HepG2 (cell line): Measurements from ENCODE around the gene PNN. TPM values are rescaled to one million over a fixed set of nuclear protein-coding genes. Genes with fewer than 3 reads are reported as not detected.

Experiments used
- ATF2 ChIP-seq: sonication (generic); formaldehyde crosslinking; IDR thresholded peaks from 2 replicates; pipeline ENCODE4 v1.4.0; 2020; ENCODE audit warnings: missing genetic modification reagents
- CEBPG ChIP-seq: IDR thresholded peaks from 2 replicates; pipeline ENCODE4 v1.6.1; 2016
- IKZF4 ChIP-seq: sonication (generic); formaldehyde crosslinking; IDR thresholded peaks from 2 replicates; pipeline ENCODE4 v1.5.1; 2020; ENCODE audit warnings: borderline replicate concordance, mild to moderate bottlenecking, low read depth, missing genetic modification reagents; ENCODE audit errors: not compliant biosample characterization
- KDM2A ChIP-seq: sonication (generic); formaldehyde crosslinking; IDR thresholded peaks from 2 replicates; pipeline ENCODE4 v1.4.0; 2020; ENCODE audit warnings: low read depth, missing genetic modification reagents, borderline replicate concordance
- KMT2A ChIP-seq: sonication (generic); formaldehyde crosslinking; IDR thresholded peaks from 2 replicates; pipeline ENCODE4 v1.4.0; 2020; ENCODE audit warnings: missing genetic modification reagents
- NFYC ChIP-seq: IDR thresholded peaks from 2 replicates; pipeline ENCODE4 v1.6.1; 2016; ENCODE audit warnings: missing genetic modification reagents, missing compliant biosample characterization
- NONO ChIP-seq, 2 experiments: fragments of 450-650 bp in 1 of 2; sonication (generic) in 1 of 2; formaldehyde crosslinking in 1 of 2; IDR thresholded peaks in 1 of 2; conservative IDR thresholded peaks in 1 of 2; 2 replicates each; pipeline versions ENCODE4 v1.6.1 to v1.8.0; 2017 to 2022; ENCODE audit warnings: mild to moderate bottlenecking in 1 of 2, missing genetic modification reagents in 1 of 2, moderate library complexity in 1 of 2
- POLR2A ChIP-seq, 2 experiments: IDR thresholded peaks; 2 replicates each; pipeline ENCODE4 v1.6.1; 2011; ENCODE audit warnings: low read depth in 2 of 2, low read length in 2 of 2, mild to moderate bottlenecking in 1 of 2, moderate library complexity in 1 of 2; ENCODE audit not compliant: insufficient read depth in 1 of 2
- RFX5 ChIP-seq: IDR thresholded peaks from 2 replicates; pipeline ENCODE4 v1.6.1; 2011; ENCODE audit warnings: low read depth, low read length, improper control_type of control experiment
- SSRP1 ChIP-seq: IDR thresholded peaks from 2 replicates; pipeline ENCODE4 v1.6.1; 2016; ENCODE audit warnings: control low read depth
- TEAD2 ChIP-seq: sonication (generic); formaldehyde crosslinking; IDR thresholded peaks from 2 replicates; pipeline ENCODE4 v1.9.0; 2021; ENCODE audit warnings: missing genetic modification reagents
- ZFP36 ChIP-seq: fragments of 150-350 bp; IDR thresholded peaks from 2 replicates; pipeline ENCODE4 v1.6.1; 2018; ENCODE audit warnings: borderline replicate concordance, low read length, low read depth; ENCODE audit not compliant: partially characterized antibody
- ZMYM4 ChIP-seq: sonication (generic); formaldehyde crosslinking; IDR thresholded peaks from 2 replicates; pipeline ENCODE4 v1.8.1; 2023; ENCODE audit warnings: mild to moderate bottlenecking, missing genetic modification reagents
- ZNF10 ChIP-seq: sonication (generic); formaldehyde crosslinking; IDR thresholded peaks from 2 replicates; pipeline ENCODE4 v1.4.0; 2020; ENCODE audit warnings: mild to moderate bottlenecking, low read depth, missing genetic modification reagents, borderline replicate concordance
- ZNF501 ChIP-seq: sonication (generic); formaldehyde crosslinking; IDR thresholded peaks from 2 replicates; pipeline ENCODE4 v1.5.1; 2020; ENCODE audit warnings: mild to moderate bottlenecking, moderate library complexity, missing genetic modification reagents
- ZNF543 ChIP-seq: sonication (generic); formaldehyde crosslinking; IDR thresholded peaks from 2 replicates; pipeline ENCODE4 v1.4.0; 2020; ENCODE audit warnings: mild to moderate bottlenecking, missing genetic modification reagents
- ZNF572 ChIP-seq: sonication (generic); formaldehyde crosslinking; IDR thresholded peaks from 2 replicates; pipeline ENCODE4 v1.5.1; 2020; ENCODE audit warnings: mild to moderate bottlenecking, missing genetic modification reagents
- ZNF839 ChIP-seq: sonication (generic); formaldehyde crosslinking; IDR thresholded peaks from 2 replicates; pipeline ENCODE4 v1.4.0; 2020; ENCODE audit warnings: missing genetic modification reagents, mild to moderate bottlenecking, borderline replicate concordance
- polyA plus RNA-seq, 8 experiments: library from polyadenylated mRNA; depleted of rRNA in 3 of 8; stranded (reverse) in 7 of 8; unstranded in 1 of 8; fragments of >200 nt; fragmentation: Illumina TruSeq in 4 of 8; extraction: Trizol in 4 of 8; gene quantifications; 2 replicates each; pipeline versions ENCODE4 v1.2.1 to v1.2.3, GENCODE V29; 2011 to 2016; ENCODE audit warnings: low read depth in 4 of 8, missing spikeins in 1 of 8, mixed read lengths in 1 of 8; ENCODE audit not compliant: insufficient read depth in 1 of 8
- total RNA-seq, 5 experiments: library from RNA; depleted of rRNA; stranded (reverse); fragments of >200 nt; fragmentation: Illumina TruSeq; extraction: Trizol; gene quantifications; 2 replicates each; pipeline ENCODE4 v1.2.3, GENCODE V29; 2016; ENCODE audit warnings: low read depth in 1 of 5
- TF ChIP-seq, protein P1 (sequence below): sonication (generic); formaldehyde crosslinking; IDR thresholded peaks from 2 replicates; pipeline ENCODE4 v1.5.0; 2020; ENCODE audit warnings: mild to moderate bottlenecking, missing genetic modification reagents, borderline replicate concordance
- TF ChIP-seq, protein P2 (sequence below): sonication (generic); formaldehyde crosslinking; IDR thresholded peaks from 2 replicates; pipeline ENCODE4 v1.4.0; 2020; ENCODE audit warnings: missing genetic modification reagents
- TF ChIP-seq, protein P3 (sequence below): sonication (generic); formaldehyde crosslinking; IDR thresholded peaks from 2 replicates; pipeline ENCODE4 v1.4.0; 2020; ENCODE audit warnings: missing genetic modification reagents, borderline replicate concordance

PNN gene
- total and polyA plus RNA-seq, 2 of the 13 experiments (the other 11 are each of a cell fraction or from before 2014, with no cell fraction given): 58.0 to 214 TPM

GRCh38 chr14:39186941-39187525, 12.0 kb downstream of the PNN start (continued):
- TF ChIP-seq, protein P1, sequence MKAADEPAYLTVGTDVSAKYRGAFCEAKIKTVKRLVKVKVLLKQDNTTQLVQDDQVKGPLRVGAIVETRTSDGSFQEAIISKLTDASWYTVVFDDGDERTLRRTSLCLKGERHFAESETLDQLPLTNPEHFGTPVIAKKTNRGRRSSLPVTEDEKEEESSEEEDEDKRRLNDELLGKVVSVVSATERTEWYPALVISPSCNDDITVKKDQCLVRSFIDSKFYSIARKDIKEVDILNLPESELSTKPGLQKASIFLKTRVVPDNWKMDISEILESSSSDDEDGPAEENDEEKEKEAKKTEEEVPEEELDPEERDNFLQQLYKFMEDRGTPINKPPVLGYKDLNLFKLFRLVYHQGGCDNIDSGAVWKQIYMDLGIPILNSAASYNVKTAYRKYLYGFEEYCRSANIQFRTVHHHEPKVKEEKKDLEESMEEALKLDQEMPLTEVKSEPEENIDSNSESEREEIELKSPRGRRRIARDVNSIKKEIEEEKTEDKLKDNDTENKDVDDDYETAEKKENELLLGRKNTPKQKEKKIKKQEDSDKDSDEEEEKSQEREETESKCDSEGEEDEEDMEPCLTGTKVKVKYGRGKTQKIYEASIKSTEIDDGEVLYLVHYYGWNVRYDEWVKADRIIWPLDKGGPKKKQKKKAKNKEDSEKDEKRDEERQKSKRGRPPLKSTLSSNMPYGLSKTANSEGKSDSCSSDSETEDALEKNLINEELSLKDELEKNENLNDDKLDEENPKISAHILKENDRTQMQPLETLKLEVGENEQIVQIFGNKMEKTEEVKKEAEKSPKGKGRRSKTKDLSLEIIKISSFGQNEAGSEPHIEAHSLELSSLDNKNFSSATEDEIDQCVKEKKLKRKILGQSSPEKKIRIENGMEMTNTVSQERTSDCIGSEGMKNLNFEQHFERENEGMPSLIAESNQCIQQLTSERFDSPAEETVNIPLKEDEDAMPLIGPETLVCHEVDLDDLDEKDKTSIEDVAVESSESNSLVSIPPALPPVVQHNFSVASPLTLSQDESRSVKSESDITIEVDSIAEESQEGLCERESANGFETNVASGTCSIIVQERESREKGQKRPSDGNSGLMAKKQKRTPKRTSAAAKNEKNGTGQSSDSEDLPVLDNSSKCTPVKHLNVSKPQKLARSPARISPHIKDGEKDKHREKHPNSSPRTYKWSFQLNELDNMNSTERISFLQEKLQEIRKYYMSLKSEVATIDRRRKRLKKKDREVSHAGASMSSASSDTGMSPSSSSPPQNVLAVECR (CRISPR knock-in tag): peak; percentile 20; the same call in 1 of the 2 replicates
- TF ChIP-seq RFX5 (no peak), KMT2A (CRISPR knock-in tag) (0 out of 2 replicates have a peak, but pooled peaks have one; percentile 31), ATF2 (CRISPR knock-in tag) (0 out of 2 replicates have a peak, but pooled peaks have one; percentile 16), ZNF501 (CRISPR knock-in tag) (0 out of 2 replicates have a peak, but pooled peaks have one; percentile 35), SSRP1 (CRISPR knock-in tag) (0 out of 2 replicates have a peak, but pooled peaks have one; percentile 67), CEBPG (CRISPR knock-in tag) (no peak), ZMYM4 (CRISPR knock-in tag) (peak; percentile 36; the same call in 1 of the 2 replicates), ZNF543 (CRISPR knock-in tag) (no peak), ZNF10 (CRISPR knock-in tag) (no peak), POLR2A (IDR thresholded peaks at IDR 0.05; ENCODE audit: insufficient read depth in 1 of 2, low read depth in 2 of 2, low read length in 2 of 2) (no peak; a peak in 1 of 4 replicates), ZNF572 (CRISPR knock-in tag) (peak; percentile 75; the same call in 1 of the 2 replicates), ZFP36 (no peak), TEAD2 (CRISPR knock-in tag) (0 out of 2 replicates have a peak, but pooled peaks have one; percentile 61), ZNF839 (CRISPR knock-in tag) (0 out of 2 replicates have a peak, but pooled peaks have one; percentile 35), NONO (IDR thresholded peaks at IDR 0.05) (no peak), NONO (CRISPR knock-in tag; conservative IDR thresholded peaks at IDR 0.05) (no peak), IKZF4 (CRISPR knock-in tag) (no peak), KDM2A (peak; percentile 31; the same call in 1 of the 2 replicates), NFYC (CRISPR knock-in tag) (no peak)
- TF ChIP-seq, protein P2, sequence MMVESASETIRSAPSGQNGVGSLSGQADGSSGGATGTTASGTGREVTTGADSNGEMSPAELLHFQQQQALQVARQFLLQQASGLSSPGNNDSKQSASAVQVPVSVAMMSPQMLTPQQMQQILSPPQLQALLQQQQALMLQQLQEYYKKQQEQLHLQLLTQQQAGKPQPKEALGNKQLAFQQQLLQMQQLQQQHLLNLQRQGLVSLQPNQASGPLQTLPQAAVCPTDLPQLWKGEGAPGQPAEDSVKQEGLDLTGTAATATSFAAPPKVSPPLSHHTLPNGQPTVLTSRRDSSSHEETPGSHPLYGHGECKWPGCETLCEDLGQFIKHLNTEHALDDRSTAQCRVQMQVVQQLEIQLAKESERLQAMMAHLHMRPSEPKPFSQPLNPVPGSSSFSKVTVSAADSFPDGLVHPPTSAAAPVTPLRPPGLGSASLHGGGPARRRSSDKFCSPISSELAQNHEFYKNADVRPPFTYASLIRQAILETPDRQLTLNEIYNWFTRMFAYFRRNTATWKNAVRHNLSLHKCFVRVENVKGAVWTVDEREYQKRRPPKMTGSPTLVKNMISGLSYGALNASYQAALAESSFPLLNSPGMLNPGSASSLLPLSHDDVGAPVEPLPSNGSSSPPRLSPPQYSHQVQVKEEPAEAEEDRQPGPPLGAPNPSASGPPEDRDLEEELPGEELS (CRISPR knock-in tag): peak; percentile 30; the same call in 1 of the 2 replicates
- TF ChIP-seq, protein P3, sequence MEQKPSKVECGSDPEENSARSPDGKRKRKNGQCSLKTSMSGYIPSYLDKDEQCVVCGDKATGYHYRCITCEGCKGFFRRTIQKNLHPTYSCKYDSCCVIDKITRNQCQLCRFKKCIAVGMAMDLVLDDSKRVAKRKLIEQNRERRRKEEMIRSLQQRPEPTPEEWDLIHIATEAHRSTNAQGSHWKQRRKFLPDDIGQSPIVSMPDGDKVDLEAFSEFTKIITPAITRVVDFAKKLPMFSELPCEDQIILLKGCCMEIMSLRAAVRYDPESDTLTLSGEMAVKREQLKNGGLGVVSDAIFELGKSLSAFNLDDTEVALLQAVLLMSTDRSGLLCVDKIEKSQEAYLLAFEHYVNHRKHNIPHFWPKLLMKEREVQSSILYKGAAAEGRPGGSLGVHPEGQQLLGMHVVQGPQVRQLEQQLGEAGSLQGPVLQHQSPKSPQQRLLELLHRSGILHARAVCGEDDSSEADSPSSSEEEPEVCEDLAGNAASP (CRISPR knock-in tag): peak; percentile 9; the same call in 1 of the 2 replicates
